Upper lobe of left lung (tissue), 6 donors: Measurements from ENCODE around the gene CHKA. TPM values are rescaled to one million over a fixed set of nuclear protein-coding genes. Genes with fewer than 3 reads are reported as not detected.
A peak's percentile ranks its signal among the peaks of the same experiment; 100 is the strongest.

Source experiments
- ATAC-seq, 2 donors: fragments of 200-7000 bp; cut with Tn5 transposase; one replicate each; pipeline ENCODE4 v1.9.1; 2022; ENCODE audit warnings: mild to moderate bottlenecking in 2 of 2, moderate library complexity in 2 of 2; ENCODE audit not compliant: low FRiP score in 2 of 2
- DNase-seq, 2 donors: peaks; one replicate each; pipeline ENCODE4 v3.0.0-alpha.2; 2019 to 2020
- H3K27ac ChIP-seq, 4 donors: fragments of 200-600 bp; sonication (generic); one replicate each; pipeline ENCODE4 v1.5.1; 2016 to 2019
- H3K27me3 ChIP-seq, 4 donors: fragments of 200-600 bp; sonication (generic); one replicate each; pipeline ENCODE4 v1.5.1; 2017 to 2019
- H3K36me3 ChIP-seq, 4 donors: fragments of 200-600 bp; sonication (generic); one replicate each; pipeline ENCODE4 v1.5.1; 2016 to 2019
- H3K4me1 ChIP-seq, 4 donors: fragments of 200-600 bp; sonication (generic); one replicate each; pipeline ENCODE4 v1.5.1; 2018 to 2019
- H3K4me3 ChIP-seq, 4 donors: fragments of 200-600 bp; sonication (generic); one replicate each; pipeline ENCODE4 v1.5.1; 2017 to 2019; ENCODE audit warnings: mild to moderate bottlenecking in 2 of 4, moderate library complexity in 1 of 4
- H3K9me3 ChIP-seq, 4 donors: fragments of 200-600 bp; sonication (generic); one replicate each; pipeline ENCODE4 v1.5.1; 2018 to 2019
- EP300 ChIP-seq, 4 donors: sonication (generic); formaldehyde crosslinking; IDR thresholded peaks; one replicate each; pipeline ENCODE4 v1.5.1; 2017; ENCODE audit warnings: antibody characterized with exemption in 4 of 4, control low read depth in 2 of 4
- POLR2A ChIP-seq, 4 donors: fragments of 450-650 bp; IDR thresholded peaks; one replicate each; pipeline ENCODE4 v1.5.1; 2016 to 2017; ENCODE audit warnings: antibody characterized with exemption in 4 of 4, mild to moderate bottlenecking in 2 of 4
- POLR2AphosphoS5 ChIP-seq, 2 donors: sonication (generic); formaldehyde crosslinking; IDR thresholded peaks; one replicate each; pipeline ENCODE4 v1.5.1; 2017; ENCODE audit warnings: antibody characterized with exemption in 2 of 2
- whole genome bisulfite sequencing, 2 donors: methylation state at CpG; one replicate each; pipeline ENCODE4 v1.1.5; 2017 to 2018; 5-methylcytosine and 5-hydroxymethylcytosine counted together
- total RNA-seq, 6 donors: library from RNA; depleted of rRNA in 4 of 6; stranded (reverse); fragments of >200 nt in 4 of 6; gene quantifications; one replicate each; pipeline versions ENCODE4 v1.1.0 to v1.2.1, GENCODE V29; 2016 to 2021
- TF ChIP-seq, protein P1 (sequence below), 6 experiments: fragments of 450-650 bp in 4 of 6; fragments of 200-600 bp in 2 of 6; sonication (generic) in 2 of 6; IDR thresholded peaks; one replicate each; pipeline ENCODE4 v1.5.1; 2016 to 2019; ENCODE audit warnings: antibody characterized with exemption in 6 of 6
- donor health status: DM: no; HTN: no; CAD: no; lungs with moderate emphysema.
- donor health status: DM: no; HTN: yes; CAD: no; lungs with severe emphysema.

The CHKA gene
- total RNA-seq, 6 donors from 2014 or later, result 34.5 to 128 (median 59.1) TPM

DNA sequence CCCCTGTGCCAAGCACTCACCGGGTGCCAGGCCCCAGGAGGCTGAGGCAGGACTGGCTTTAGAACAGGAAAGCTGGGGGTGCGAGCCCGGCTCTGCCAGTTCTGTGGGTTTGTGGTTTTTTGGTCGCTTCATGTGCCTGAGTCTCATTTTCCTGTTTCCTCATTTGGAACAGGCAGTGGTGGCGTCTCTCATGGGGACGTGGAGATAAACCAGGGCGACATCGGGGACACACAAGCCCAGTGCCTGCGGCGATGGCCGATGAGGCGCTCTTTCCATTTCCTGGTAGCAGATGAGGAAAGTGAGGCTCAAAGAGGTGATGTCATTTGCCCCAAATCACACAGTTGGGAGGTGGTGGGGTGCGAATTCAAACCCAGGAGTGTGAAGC is 20.8 kb upstream of the CHKA start:
- H3K4me3 ChIP-seq, result no peak overlapping the region
- H3K4me1 ChIP-seq, result peaks cover 22 to 49% (median 40%) of the 10 kb centered on the region in 4 donors
- peak overlapping the region; percentile 8 to 84 (median 60) for H3K27ac ChIP-seq
- DNase-seq, result peak in 1 of 2 donors; percentile 61
- WGBS, 2 donors, result 48 to 71% methylated on average over 12 to 13 of the region's 13 CpGs
- H3K27me3 ChIP-seq, result no peaks in the 10 kb centered on the region
- no peaks in the 10 kb centered on the region for H3K9me3 ChIP-seq
- H3K36me3 ChIP-seq, result no peaks in the 10 kb centered on the region
- ATAC-seq, result peak; percentile 14 to 58
- TF ChIP-seq POLR2A (IDR thresholded peaks at IDR 0.05) (no peak), POLR2AphosphoS5 (IDR thresholded peaks at IDR 0.05) (no peak), EP300 (IDR thresholded peaks at IDR 0.05) (no peak)
- TF ChIP-seq, protein P1, sequence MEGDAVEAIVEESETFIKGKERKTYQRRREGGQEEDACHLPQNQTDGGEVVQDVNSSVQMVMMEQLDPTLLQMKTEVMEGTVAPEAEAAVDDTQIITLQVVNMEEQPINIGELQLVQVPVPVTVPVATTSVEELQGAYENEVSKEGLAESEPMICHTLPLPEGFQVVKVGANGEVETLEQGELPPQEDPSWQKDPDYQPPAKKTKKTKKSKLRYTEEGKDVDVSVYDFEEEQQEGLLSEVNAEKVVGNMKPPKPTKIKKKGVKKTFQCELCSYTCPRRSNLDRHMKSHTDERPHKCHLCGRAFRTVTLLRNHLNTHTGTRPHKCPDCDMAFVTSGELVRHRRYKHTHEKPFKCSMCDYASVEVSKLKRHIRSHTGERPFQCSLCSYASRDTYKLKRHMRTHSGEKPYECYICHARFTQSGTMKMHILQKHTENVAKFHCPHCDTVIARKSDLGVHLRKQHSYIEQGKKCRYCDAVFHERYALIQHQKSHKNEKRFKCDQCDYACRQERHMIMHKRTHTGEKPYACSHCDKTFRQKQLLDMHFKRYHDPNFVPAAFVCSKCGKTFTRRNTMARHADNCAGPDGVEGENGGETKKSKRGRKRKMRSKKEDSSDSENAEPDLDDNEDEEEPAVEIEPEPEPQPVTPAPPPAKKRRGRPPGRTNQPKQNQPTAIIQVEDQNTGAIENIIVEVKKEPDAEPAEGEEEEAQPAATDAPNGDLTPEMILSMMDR (IDR thresholded peaks at IDR 0.05), result no peak

DNA sequence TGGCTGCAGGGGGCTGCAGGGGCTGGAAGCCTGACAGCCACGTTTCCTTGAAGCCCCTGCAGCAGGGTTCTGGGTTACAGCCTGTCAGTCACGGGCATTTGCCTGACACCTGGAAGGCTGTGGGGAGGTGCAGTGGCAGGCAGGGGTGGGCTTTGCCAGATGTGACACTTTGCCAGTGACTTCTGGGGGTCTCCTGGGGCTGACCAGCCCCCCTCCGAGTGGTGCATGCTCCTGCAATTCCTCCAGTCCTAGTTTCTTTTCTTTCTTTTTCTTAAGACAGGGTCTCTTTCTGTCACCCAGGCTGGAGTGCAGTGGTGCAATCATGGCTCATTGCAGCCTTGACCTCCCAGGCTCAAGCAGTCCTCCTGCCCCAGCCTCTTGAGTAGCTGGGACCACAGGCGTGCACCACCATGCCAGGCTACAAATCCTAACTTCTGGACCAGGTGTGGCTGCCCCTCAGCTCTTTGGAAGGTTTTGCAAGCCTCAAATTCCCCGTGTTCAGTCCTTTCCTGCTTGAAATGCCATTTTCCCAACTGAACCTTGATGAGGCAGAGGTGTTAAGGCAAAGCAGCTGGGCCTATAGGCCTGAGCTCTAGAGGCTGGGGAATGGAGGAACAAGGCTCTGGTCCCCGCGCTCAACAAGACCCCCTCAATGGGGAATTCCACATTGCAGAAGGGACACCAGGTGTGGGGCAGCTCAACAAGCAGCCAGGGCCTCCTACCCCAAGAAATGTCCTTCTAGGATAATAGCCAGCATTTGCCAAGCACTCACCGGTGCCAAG is 20.2 kb upstream of the CHKA start:
- H3K27ac ChIP-seq, result peak overlapping the region in 3 of 4 donors; percentile 48 to 84 (median 72)
- TF ChIP-seq POLR2A (IDR thresholded peaks at IDR 0.05) (no peak), EP300 (IDR thresholded peaks at IDR 0.05) (no peak), POLR2AphosphoS5 (IDR thresholded peaks at IDR 0.05) (no peak)
- TF ChIP-seq, protein P1 (IDR thresholded peaks at IDR 0.05), result no peak
- no peak overlapping the region for H3K4me3 ChIP-seq
- H3K9me3 ChIP-seq, result no peaks in the 10 kb centered on the region
- ATAC-seq (no peak), DNase-seq (no peak)
- no peaks in the 10 kb centered on the region for H3K27me3 ChIP-seq
- 50 to 80% methylated on average over 2 to 8 of the region's 8 CpGs for WGBS, 2 donors
- H3K4me1 ChIP-seq, result peaks cover 17 to 43% (median 34%) of the 10 kb centered on the region in 4 donors
- H3K36me3 ChIP-seq, result no peaks in the 10 kb centered on the region

DNA sequence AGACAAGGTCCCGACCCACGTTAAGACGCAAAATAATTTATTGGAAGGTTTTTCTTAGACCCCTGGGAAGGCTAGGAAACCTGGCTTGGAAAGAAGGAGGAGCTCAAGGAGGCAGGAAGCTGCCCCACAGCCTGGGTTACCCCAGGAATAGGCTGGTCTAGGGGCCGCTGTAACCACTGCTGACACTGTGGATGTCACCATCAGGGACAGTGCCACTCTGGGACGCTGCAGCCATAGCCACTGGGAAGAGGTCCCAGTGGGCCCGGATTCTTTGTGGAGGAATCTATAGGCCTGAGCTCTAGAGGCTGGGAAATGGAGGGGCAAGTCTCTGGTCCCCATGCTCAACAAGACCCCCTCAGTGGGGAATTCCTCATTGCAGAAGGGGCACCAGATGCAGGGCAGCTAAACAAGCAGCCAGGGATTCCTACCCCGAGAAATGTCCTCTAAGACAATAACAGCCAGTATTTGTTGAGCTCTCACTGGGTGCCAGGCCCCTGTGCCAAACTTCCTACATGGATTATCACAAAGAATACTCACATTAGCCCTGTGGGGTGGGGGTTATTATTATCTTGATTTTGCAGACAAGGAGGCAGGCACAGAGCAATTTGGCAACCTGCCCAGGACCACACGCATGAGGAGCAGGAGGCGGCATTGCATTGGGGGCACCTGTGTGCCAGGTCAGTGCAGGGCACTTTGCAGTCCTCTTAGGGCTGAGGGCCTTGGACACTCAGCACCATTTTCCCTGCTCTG is 19.5 kb upstream of the CHKA start:
- Histone ChIP-seq H3K9me3 (no peaks in the 10 kb centered on the region), H3K27ac (no peak overlapping the region), H3K27me3 (no peaks in the 10 kb centered on the region), H3K36me3 (no peaks in the 10 kb centered on the region), H3K4me1 (peaks cover 9 to 36% (median 26%) of the 10 kb centered on the region in 4 donors), H3K4me3 (no peak overlapping the region)
- no peak for ATAC-seq
- WGBS, 2 donors, result 63 to 69% methylated on average over 7 to 9 of the region's 9 CpGs
- DNase-seq, result no peak
- TF ChIP-seq POLR2A (IDR thresholded peaks at IDR 0.05) (no peak), POLR2AphosphoS5 (IDR thresholded peaks at IDR 0.05) (no peak)

DNA sequence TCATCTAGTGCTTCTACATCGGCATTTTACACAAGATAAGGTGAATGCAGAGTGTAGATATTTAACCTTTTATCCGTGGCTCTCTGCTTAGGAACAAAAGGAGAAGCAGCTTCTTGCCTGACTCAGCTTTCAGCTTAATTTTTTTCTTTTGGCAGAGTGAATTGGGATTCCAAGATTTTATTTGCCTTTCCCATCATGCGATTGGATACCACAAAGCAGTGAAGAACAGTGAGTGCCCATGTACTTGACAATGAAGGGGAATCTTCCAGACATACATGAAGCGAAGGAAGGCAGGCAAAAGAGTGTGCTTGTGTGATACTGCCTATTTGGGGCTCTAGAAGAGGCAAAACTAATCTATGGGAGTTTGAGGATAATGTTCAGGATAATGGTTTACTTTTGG is 17.0 kb upstream of the CHKA start:
- H3K4me3 ChIP-seq, result no peak overlapping the region

DNA sequence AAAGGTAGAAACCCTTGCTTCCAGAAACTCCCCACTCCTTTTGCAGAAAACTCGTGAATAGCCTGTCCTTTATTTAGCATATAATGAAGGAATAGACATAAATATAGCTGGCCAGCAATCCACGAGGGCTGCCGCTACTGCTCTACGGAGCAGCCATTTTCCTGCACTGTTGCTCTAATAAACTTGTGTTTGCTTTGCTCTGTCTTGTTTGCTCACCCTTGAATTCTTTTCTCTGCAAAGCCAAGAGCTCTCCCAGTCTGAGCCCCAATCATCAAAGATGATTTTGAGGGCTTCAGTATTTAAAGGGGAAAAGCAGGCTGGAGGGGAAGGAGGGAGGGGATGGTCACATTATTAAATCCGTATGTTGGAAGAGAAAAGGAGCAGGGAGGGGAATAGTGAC is 16.6 kb upstream of the CHKA start:
- no peak for TF ChIP-seq POLR2A (IDR thresholded peaks at IDR 0.05)
- TF ChIP-seq, protein P1 (IDR thresholded peaks at IDR 0.05), result no peak
- TF ChIP-seq POLR2AphosphoS5 (IDR thresholded peaks at IDR 0.05), result no peak
- no peak for TF ChIP-seq EP300 (IDR thresholded peaks at IDR 0.05)
- no peaks in the 10 kb centered on the region for H3K36me3 ChIP-seq
- WGBS, 2 donors, result 52 to 63% methylated on average over 5 of the region's 5 CpGs
- ATAC-seq (peak; percentile 19 to 60), DNase-seq (no peak)
- peaks cover 4 to 28% (median 22%) of the 10 kb centered on the region in 4 donors for H3K4me1 ChIP-seq
- H3K27ac ChIP-seq, result peak overlapping the region in 1 of 4 donors; percentile 19
- no peaks in the 10 kb centered on the region for H3K27me3 ChIP-seq
- no peak overlapping the region for H3K4me3 ChIP-seq
- H3K9me3 ChIP-seq, result no peaks in the 10 kb centered on the region

More for the DNA sequence above, 17.0 kb upstream of the CHKA start:
- Histone ChIP-seq H3K27me3 (no peaks in the 10 kb centered on the region), H3K4me1 (peaks cover 4 to 30% (median 23%) of the 10 kb centered on the region in 4 donors), H3K27ac (peak overlapping the region in 1 of 4 donors; percentile 19), H3K9me3 (no peaks in the 10 kb centered on the region), H3K36me3 (no peaks in the 10 kb centered on the region)
- ATAC-seq (no peak), DNase-seq (no peak)
- 44 to 52% methylated on average over 4 of the region's 4 CpGs for WGBS, 2 donors
- TF ChIP-seq EP300 (IDR thresholded peaks at IDR 0.05) (no peak), POLR2A (IDR thresholded peaks at IDR 0.05) (no peak)
